K562 (cell line): ENCODE results near the gene SLX9.

Experiments used
- BRD4 ChIP-seq: fragments of 200-600 bp; sonication (generic); IDR thresholded peaks from 2 replicates; pipeline ENCODE4 v1.6.1; 2017; ENCODE audit warnings: inconsistent platforms
- CTCF ChIP-seq, 3 experiments: IDR thresholded peaks in 2 of 3; conservative IDR thresholded peaks in 1 of 3; 2 replicates each; pipeline ENCODE4 v1.5.1; 2011 to 2012; ENCODE audit warnings: low read length in 3 of 3, mild to moderate bottlenecking in 3 of 3, control low read depth in 2 of 3, improper control_type of control experiment in 1 of 3, inconsistent platforms in 1 of 3, low read depth in 1 of 3, mixed read lengths in 1 of 3, moderate library complexity in 1 of 3; ENCODE audit not compliant: insufficient read depth in 2 of 3
- MIER1 ChIP-seq: fragments of 450-650 bp; IDR thresholded peaks from 2 replicates; pipeline ENCODE4 v1.6.1; 2016; ENCODE audit warnings: antibody characterized with exemption, mild to moderate bottlenecking, low read depth
- ZBTB40 ChIP-seq, 2 experiments: fragments of 450-650 bp in 1 of 2; sonication (generic) in 1 of 2; formaldehyde crosslinking in 1 of 2; IDR thresholded peaks; 2 replicates each; pipeline versions ENCODE4 v1.7.1 to v1.9.0; 2016 to 2022; ENCODE audit warnings: inconsistent platforms in 1 of 2, mild to moderate bottlenecking in 1 of 2, missing genetic modification reagents in 1 of 2
- ZNF830 ChIP-seq: fragments of 250-450 bp; sonication (Bioruptor Pico); IDR thresholded peaks from 2 replicates; pipeline ENCODE4 v1.5.0; 2021; ENCODE audit warnings: mild to moderate bottlenecking
- TF ChIP-seq, protein P1 (sequence below), 2 experiments: fragments of 450-650 bp; formaldehyde crosslinking in 1 of 2; IDR thresholded peaks; 2 replicates each; pipeline versions ENCODE4 v1.4.0 to v1.6.1; 2014 to 2020; ENCODE audit warnings: mild to moderate bottlenecking in 2 of 2, borderline replicate concordance in 1 of 2, low read depth in 1 of 2
- TF ChIP-seq, protein P2 (sequence below), 2 experiments: fragments of 450-650 bp in 1 of 2; sonication (generic) in 1 of 2; formaldehyde crosslinking in 1 of 2; IDR thresholded peaks in 1 of 2; conservative IDR thresholded peaks in 1 of 2; 2 replicates each; pipeline versions ENCODE4 v1.6.1 to v1.8.1; 2016 to 2023; ENCODE audit warnings: mild to moderate bottlenecking in 2 of 2, moderate library complexity in 2 of 2, inconsistent platforms in 1 of 2, missing genetic modification reagents in 1 of 2

DNA sequence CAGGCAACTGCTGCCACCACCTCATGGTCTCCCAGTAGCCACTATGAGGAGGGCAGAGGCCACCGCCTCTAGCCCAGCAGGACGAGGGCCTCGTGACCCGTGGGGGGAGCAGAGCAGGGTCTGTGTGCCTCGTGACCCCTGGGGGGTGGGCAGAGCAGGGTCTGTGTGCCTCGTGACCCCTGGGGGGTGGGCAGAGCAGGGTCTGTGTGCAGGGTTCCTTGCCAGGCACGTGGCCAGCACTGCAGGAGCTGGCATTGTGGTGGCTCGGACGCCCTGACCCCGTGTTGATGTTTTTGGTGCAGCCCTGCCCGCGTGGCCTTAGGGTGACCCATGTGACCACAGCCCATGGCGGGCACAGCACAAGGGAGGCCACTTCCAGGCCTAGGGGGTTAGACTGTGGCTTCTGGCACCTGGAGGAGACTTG, 52.8 kb downstream of the SLX9 start:
- TF ChIP-seq, protein P1, sequence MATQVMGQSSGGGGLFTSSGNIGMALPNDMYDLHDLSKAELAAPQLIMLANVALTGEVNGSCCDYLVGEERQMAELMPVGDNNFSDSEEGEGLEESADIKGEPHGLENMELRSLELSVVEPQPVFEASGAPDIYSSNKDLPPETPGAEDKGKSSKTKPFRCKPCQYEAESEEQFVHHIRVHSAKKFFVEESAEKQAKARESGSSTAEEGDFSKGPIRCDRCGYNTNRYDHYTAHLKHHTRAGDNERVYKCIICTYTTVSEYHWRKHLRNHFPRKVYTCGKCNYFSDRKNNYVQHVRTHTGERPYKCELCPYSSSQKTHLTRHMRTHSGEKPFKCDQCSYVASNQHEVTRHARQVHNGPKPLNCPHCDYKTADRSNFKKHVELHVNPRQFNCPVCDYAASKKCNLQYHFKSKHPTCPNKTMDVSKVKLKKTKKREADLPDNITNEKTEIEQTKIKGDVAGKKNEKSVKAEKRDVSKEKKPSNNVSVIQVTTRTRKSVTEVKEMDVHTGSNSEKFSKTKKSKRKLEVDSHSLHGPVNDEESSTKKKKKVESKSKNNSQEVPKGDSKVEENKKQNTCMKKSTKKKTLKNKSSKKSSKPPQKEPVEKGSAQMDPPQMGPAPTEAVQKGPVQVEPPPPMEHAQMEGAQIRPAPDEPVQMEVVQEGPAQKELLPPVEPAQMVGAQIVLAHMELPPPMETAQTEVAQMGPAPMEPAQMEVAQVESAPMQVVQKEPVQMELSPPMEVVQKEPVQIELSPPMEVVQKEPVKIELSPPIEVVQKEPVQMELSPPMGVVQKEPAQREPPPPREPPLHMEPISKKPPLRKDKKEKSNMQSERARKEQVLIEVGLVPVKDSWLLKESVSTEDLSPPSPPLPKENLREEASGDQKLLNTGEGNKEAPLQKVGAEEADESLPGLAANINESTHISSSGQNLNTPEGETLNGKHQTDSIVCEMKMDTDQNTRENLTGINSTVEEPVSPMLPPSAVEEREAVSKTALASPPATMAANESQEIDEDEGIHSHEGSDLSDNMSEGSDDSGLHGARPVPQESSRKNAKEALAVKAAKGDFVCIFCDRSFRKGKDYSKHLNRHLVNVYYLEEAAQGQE (IDR thresholded peaks at IDR 0.05; ENCODE audit: borderline replicate concordance) = no peak
- TF ChIP-seq, protein P1 (CRISPR knock-in tag; IDR thresholded peaks at IDR 0.05; ENCODE audit: low read depth) = no peak
- TF ChIP-seq BRD4 = no peak
- TF ChIP-seq ZBTB40 (IDR thresholded peaks at IDR 0.05) = no peak
- TF ChIP-seq ZBTB40 (CRISPR knock-in tag; IDR thresholded peaks at IDR 0.05) = no peak
- no peak for TF ChIP-seq CTCF (IDR thresholded peaks at IDR 0.05 in 2 of 3, conservative IDR thresholded peaks at IDR 0.05 in 1 of 3; ENCODE audit: insufficient read depth in 2 of 3, low read depth in 1 of 3, low read length in 3 of 3)
- TF ChIP-seq MIER1 = no peak
- no peak for TF ChIP-seq ZNF830 (CRISPR knock-in tag)
- TF ChIP-seq, protein P2, sequence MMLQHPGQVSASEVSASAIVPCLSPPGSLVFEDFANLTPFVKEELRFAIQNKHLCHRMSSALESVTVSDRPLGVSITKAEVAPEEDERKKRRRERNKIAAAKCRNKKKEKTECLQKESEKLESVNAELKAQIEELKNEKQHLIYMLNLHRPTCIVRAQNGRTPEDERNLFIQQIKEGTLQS (IDR thresholded peaks at IDR 0.05) = no peak
- TF ChIP-seq, protein P2 (CRISPR knock-in tag; conservative IDR thresholded peaks at IDR 0.05) = no peak
